Measurements from ENCODE around the gene CPVL. TPM values are rescaled to one million over a fixed set of nuclear protein-coding genes. Genes with fewer than 3 reads are reported as not detected.
"Not testable (repeated sequence)": the region's sequence is repeated elsewhere in the genome, so short reads cannot be mapped to it uniquely, and the experiment has no call there.

CPVL gene
- total RNA-seq, 1 donor from 2014 or later = not detected

DNA sequence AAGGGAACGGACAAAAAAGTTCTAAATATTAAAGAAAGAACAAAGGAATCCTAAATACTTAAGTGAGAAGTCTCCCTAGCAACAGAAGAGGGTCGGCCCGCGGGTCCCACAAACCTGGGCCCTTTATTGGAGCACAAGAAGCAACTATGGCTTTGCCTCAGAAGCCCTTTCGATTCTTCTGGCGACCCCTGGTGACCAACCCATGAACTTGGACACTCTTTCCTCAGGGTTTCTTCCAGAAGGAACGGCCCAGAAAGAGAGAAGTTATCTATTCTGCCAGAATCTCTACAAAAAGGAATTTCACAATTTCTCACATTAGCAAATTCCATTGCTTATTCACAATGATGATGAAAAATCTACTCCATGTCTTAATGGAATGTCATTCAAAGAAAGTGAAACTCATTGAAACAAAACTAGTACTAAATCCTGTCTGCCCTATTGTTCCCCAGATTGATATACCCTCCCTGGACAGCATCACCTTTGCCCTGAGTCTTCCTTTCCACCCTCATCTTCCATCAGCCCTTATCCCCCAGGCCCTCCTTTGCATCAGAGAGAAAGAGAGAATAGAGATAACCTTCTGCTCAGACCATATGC lies 43.7 kb downstream of the CPVL start:
- TF ChIP-seq, protein P1, sequence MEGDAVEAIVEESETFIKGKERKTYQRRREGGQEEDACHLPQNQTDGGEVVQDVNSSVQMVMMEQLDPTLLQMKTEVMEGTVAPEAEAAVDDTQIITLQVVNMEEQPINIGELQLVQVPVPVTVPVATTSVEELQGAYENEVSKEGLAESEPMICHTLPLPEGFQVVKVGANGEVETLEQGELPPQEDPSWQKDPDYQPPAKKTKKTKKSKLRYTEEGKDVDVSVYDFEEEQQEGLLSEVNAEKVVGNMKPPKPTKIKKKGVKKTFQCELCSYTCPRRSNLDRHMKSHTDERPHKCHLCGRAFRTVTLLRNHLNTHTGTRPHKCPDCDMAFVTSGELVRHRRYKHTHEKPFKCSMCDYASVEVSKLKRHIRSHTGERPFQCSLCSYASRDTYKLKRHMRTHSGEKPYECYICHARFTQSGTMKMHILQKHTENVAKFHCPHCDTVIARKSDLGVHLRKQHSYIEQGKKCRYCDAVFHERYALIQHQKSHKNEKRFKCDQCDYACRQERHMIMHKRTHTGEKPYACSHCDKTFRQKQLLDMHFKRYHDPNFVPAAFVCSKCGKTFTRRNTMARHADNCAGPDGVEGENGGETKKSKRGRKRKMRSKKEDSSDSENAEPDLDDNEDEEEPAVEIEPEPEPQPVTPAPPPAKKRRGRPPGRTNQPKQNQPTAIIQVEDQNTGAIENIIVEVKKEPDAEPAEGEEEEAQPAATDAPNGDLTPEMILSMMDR (IDR thresholded peaks at IDR 0.05; ENCODE audit: insufficient read depth, low read length, severe bottlenecking) = peak; percentile 68
- Histone ChIP-seq H3K4me3 (ENCODE audit: low read depth, low read length) (no peak overlapping the region), H3K27me3 (ENCODE audit: control insufficient read depth, insufficient read depth, low read length) (no peaks in the 10 kb centered on the region), H3K36me3 (ENCODE audit: control insufficient read depth, insufficient read depth, low read length) (no peaks in the 10 kb centered on the region)
- no peak for FAIRE-seq
- peak; percentile 33 for DNase-seq (ENCODE audit: low read depth)

DNA sequence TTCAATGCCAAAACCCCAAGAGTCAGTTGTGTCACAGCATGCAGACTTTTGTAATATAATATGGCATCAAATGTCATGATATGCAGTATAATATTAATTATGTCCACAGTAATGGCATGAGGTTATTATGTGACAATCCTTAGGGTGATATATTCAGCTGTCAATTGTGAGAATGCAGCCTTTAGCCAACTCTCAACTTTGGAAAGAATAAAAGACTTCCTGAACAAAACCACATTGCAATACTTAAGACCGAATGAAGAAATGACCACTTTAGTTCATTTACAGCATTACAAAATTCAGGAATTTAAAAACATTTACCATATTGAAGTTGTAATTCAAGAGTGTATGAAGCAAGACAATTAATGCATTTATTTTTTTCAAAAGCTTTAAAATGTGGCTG lies 45.4 kb downstream of the CPVL start:
- H3K27me3 ChIP-seq (ENCODE audit: control insufficient read depth, insufficient read depth, low read length) = no peaks in the 10 kb centered on the region
- no peak overlapping the region for H3K4me3 ChIP-seq (ENCODE audit: low read depth, low read length)
- FAIRE-seq (no peak), DNase-seq (ENCODE audit: low read depth) (no peak)
- H3K36me3 ChIP-seq (ENCODE audit: control insufficient read depth, insufficient read depth, low read length) = no peaks in the 10 kb centered on the region
- TF ChIP-seq, protein P1 (IDR thresholded peaks at IDR 0.05; ENCODE audit: insufficient read depth, low read length, severe bottlenecking) = no peak

DNA sequence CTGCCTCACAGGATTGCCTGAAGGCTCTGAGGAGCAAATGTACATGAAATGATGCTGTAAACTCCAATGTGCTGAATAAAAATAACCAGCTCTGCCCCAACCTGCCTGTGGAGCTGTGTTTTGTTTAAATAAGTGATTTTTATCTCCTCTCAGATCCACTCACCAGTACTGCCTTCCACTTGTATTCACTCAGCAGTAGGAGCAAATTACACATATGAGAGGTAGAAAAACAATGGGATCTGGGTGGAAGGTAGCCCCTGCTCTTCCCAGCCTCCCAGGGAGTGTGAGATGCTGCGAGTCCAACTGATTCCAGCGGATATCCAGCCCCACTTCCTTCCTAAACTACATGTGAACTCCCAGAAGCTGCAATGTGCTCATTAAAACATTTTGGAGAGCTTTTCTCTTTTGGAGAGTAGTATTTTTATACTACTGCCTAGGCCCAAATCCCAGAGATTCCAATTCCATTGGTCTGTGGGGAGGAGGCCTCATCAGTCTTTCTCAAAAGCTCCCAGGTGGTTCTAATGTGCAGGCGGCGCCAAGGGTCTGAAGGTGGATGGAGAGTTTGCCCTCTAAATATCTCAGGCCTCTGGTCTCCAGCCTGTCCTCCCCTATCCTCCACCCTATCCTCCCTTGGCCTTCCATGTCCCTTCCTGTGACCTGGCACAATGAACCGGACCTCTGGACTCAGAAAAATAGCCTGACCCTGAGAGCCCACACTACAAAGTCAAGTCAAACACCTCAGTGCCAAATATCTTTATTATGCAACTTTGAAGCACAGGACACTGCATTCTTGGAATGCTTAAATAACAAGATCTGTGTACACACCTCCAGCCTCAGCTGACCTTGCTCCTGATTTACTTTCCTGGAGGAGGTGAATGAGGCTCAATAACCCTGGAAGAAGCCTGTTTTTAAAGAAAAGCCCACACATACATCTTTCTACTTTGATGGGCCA lies 46.2 kb downstream of the CPVL start:
- DNase-seq (ENCODE audit: low read depth) = no peak
- no peak overlapping the region for H3K4me3 ChIP-seq (ENCODE audit: low read depth, low read length)
- TF ChIP-seq, protein P1 (IDR thresholded peaks at IDR 0.05; ENCODE audit: insufficient read depth, low read length, severe bottlenecking) = no peak
- H3K36me3 ChIP-seq (ENCODE audit: control insufficient read depth, insufficient read depth, low read length) = no peaks in the 10 kb centered on the region
- FAIRE-seq = no peak
- H3K27me3 ChIP-seq (ENCODE audit: control insufficient read depth, insufficient read depth, low read length) = no peaks in the 10 kb centered on the region

DNA sequence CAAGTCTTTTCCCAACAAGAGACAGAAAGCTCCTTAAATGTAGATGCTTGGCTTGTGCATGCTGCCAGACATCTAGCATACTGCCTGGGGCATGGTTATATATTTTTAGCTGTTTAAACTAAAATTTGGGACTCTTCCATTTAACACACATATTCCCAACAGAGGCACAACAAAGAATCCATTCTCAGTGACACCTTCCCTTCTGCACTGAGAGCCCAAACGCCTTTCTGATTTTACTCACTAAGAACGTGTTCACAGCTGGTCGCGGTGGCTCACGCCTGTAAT lies 49.9 kb downstream of the CPVL start:
- TF ChIP-seq, protein P1 (IDR thresholded peaks at IDR 0.05; ENCODE audit: insufficient read depth, low read length, severe bottlenecking) = no peak
- DNase-seq (ENCODE audit: low read depth) (no peak), FAIRE-seq (no peak)
- Histone ChIP-seq H3K4me3 (ENCODE audit: low read depth, low read length) (no peak overlapping the region), H3K27me3 (ENCODE audit: control insufficient read depth, insufficient read depth, low read length) (no peaks in the 10 kb centered on the region), H3K36me3 (ENCODE audit: control insufficient read depth, insufficient read depth, low read length) (no peaks in the 10 kb centered on the region)

DNA sequence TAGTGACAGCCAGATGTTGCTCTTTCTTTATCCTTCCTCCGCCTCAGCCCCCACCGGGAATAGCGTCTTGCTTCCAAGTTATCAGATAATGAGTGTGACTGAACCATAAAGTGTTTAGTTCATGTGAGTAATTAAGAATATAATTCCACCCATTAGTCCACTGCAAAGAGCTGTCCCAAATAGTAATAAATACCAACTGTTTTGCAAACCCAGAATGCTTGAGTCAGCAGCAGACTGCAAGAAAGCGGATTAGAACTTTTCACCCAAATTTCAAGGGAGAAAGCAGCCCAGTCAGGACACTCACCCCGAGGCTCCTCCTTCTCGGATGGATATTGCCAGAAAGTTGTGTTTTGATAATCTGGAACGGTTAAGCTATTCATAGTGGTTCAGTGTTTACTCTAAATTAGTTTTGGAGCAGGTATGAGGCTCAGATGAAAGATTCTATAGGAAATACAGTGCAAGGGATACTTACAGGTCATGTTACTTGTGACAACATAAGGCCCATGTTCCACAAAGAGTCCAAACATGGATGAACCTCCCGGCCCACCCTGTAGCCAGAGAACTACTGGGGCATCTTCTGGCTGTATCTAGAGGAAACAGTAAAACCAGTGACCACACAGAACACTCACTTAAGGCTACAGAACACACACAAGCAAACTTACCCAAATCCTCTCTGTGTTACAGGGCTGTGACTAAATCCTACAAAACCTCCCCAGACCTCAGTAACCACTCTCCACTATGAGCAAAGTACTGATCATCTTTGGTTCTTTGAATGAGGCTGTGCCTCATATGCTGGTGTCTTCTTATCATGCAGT lies 50.5 kb downstream of the CPVL start:
- no peak for FAIRE-seq
- no peak for DNase-seq (ENCODE audit: low read depth)
- H3K36me3 ChIP-seq (ENCODE audit: control insufficient read depth, insufficient read depth, low read length) = no peaks in the 10 kb centered on the region
- TF ChIP-seq, protein P1 (IDR thresholded peaks at IDR 0.05; ENCODE audit: insufficient read depth, low read length, severe bottlenecking) = no peak
- no peak overlapping the region for H3K4me3 ChIP-seq (ENCODE audit: low read depth, low read length)
- H3K27me3 ChIP-seq (ENCODE audit: control insufficient read depth, insufficient read depth, low read length) = peaks cover 2% of the 10 kb centered on the region

DNA sequence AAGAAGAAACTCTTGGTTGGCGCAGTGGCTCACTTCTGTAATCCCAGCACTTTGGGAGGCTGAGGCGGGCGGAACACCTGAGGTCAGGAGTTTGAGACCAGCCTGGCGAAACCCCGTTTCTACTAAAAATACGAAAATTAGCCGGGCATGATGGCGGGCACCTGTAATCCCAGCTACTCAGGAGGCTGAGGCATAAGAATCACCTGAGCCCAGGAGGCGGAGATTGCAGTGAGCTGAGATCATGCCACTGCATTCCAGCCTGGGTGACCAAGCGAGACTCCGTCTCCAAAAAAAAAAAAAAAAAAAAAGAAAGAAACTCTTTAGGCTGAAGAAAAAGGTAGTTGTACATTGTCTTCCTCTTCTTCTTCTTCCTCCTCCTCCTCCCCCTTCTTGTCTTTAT lies 53.2 kb downstream of the CPVL start:
- H3K4me3 ChIP-seq (ENCODE audit: low read depth, low read length); DNase-seq (ENCODE audit: low read depth); H3K27me3 ChIP-seq (ENCODE audit: control insufficient read depth, insufficient read depth, low read length); FAIRE-seq; H3K36me3 ChIP-seq (ENCODE audit: control insufficient read depth, insufficient read depth, low read length): not testable (repeated sequence)

Measured in bronchial epithelial cell (primary cell).